PC-3 (cell line): ENCODE measurements around the gene SCN2B. TPM values are rescaled to one million over a fixed set of nuclear protein-coding genes. Genes with fewer than 3 reads are reported as not detected.

Source experiments
- ATAC-seq: fragments of 200-7000 bp; cut with Tn5 transposase; 2 replicates; pipeline ENCODE4 v1.9.1; 2020; ENCODE audit warnings: mild to moderate bottlenecking, moderate library complexity
- BruUV-seq: library from RNA; stranded (reverse); fragments of 400-500 nt; replicated peaks from 2 replicates; lab custom pipeline; 2021; lab: Mats Ljungman, UMichigan
- CTCF ChIA-PET: fragments of 300-600 bp; sonication (Branson Sonifier 250); formaldehyde crosslinking; loops from one replicate; lab custom pipeline; 2022; ENCODE audit warnings: antibody characterized with exemption; lab: Charles Lee
- POLR2A ChIA-PET: fragments of 300-600 bp; sonication (Branson Sonifier 250); formaldehyde crosslinking; loops from one replicate; lab custom pipeline; 2022; ENCODE audit warnings: antibody characterized with exemption; ENCODE audit not compliant: unreplicated experiment; lab: Charles Lee
- DNase-seq: peaks from one replicate; pipeline ENCODE4 v3.0.0-alpha.2; 2015
- H2AFZ ChIP-seq: fragments of 300-600 bp; sonication (generic); 2 replicates; pipeline ENCODE4 v1.6.0; 2016; ENCODE audit warnings: antibody characterized with exemption, low read length
- H3F3A ChIP-seq: fragments of 300-600 bp; sonication (generic); one replicate; pipeline ENCODE4 v1.6.0; 2017; ENCODE audit warnings: antibody characterized with exemption, low read length, control low read depth, mild to moderate bottlenecking; ENCODE audit not compliant: unreplicated experiment
- H3K27ac ChIP-seq: fragments of 300-600 bp; sonication (generic); 2 replicates; pipeline ENCODE4 v1.5.1; 2016; ENCODE audit warnings: mild to moderate bottlenecking, low read length
- H3K27me3 ChIP-seq: fragments of 300-600 bp; sonication (generic); 2 replicates; pipeline ENCODE4 v1.6.1; 2016; ENCODE audit warnings: low read length, mixed read lengths
- H3K36me3 ChIP-seq: fragments of 300-600 bp; sonication (generic); 2 replicates; pipeline ENCODE4 v1.6.1; 2016; ENCODE audit warnings: low read depth, mixed run types, low read length, mixed read lengths
- H3K4me1 ChIP-seq: fragments of 300-600 bp; sonication (generic); 2 replicates; pipeline ENCODE4 v1.5.1; 2016; ENCODE audit warnings: low read length; ENCODE audit not compliant: insufficient read depth
- H3K4me2 ChIP-seq: fragments of 300-600 bp; sonication (generic); 2 replicates; pipeline ENCODE4 v1.6.0; 2016; ENCODE audit warnings: low read length
- H3K4me3 ChIP-seq: fragments of 300-600 bp; sonication (generic); 2 replicates; pipeline ENCODE4 v1.5.1; 2016; ENCODE audit warnings: mild to moderate bottlenecking, low read length, mixed read lengths
- H3K79me2 ChIP-seq: fragments of 300-600 bp; sonication (generic); 2 replicates; pipeline ENCODE4 v1.6.1; 2017; ENCODE audit warnings: low read length, mixed read lengths
- H3K9ac ChIP-seq: fragments of 300-600 bp; sonication (generic); 2 replicates; pipeline ENCODE4 v1.6.0; 2016; ENCODE audit warnings: mild to moderate bottlenecking, low read length
- H3K9me2 ChIP-seq: fragments of 300-600 bp; sonication (generic); replicated peaks from 2 replicates; pipeline ENCODE4 v1.6.1; 2016; ENCODE audit warnings: mixed run types, low read length, mixed read lengths
- H3K9me3 ChIP-seq: fragments of 300-600 bp; sonication (generic); 2 replicates; pipeline ENCODE4 v1.6.1; 2016; ENCODE audit warnings: low read length, mixed read lengths
- H4K20me1 ChIP-seq: fragments of 300-600 bp; sonication (generic); 2 replicates; pipeline ENCODE4 v1.6.1; 2016; ENCODE audit warnings: low read length, mixed read lengths
- CTCF ChIP-seq: fragments of 300-600 bp; sonication (generic); conservative IDR thresholded peaks from 2 replicates; pipeline ENCODE4 v1.5.1; 2017; ENCODE audit warnings: antibody characterized with exemption, low read depth, mild to moderate bottlenecking, low read length
- EZH2 ChIP-seq: fragments of 300-600 bp; sonication (generic); IDR thresholded peaks from one replicate; pipeline ENCODE4 v1.6.1; 2017; ENCODE audit warnings: antibody characterized with exemption, mild to moderate bottlenecking, low read length; ENCODE audit not compliant: unreplicated experiment
- EZH2phosphoT487 ChIP-seq: fragments of 300-600 bp; sonication (generic); IDR thresholded peaks from 2 replicates; pipeline ENCODE4 v1.6.1; 2018; ENCODE audit warnings: mild to moderate bottlenecking, antibody characterized with exemption, low read length, borderline replicate concordance
- intact Hi-C: fragments of 100-400 bp; cut with micrococcal nuclease; formaldehyde crosslinking; loops from 2 replicates; pipeline ENCODE4 v1.9.0; 2023
- total RNA-seq: library from RNA; depleted of rRNA; stranded (reverse); fragments of >200 nt; gene quantifications from 2 replicates; pipeline ENCODE4 v1.2.3, GENCODE V29; 2014; rRNA removed

SCN2B gene
- total RNA-seq, 1 experiment from 2014 or later, result not detected

- H2AFZ ChIP-seq, result no peak overlapping the region
- DNase-seq, result no peak
- no peaks in the 10 kb centered on the region for H3K9me3 ChIP-seq
- peaks cover 65% of the 10 kb centered on the region for H3K27me3 ChIP-seq
- no peaks in the 10 kb centered on the region for H3F3A ChIP-seq
- no peak overlapping the region for H3K9ac ChIP-seq
- no peaks in the 10 kb centered on the region for H4K20me1 ChIP-seq
- no peaks in the 10 kb centered on the region for H3K4me1 ChIP-seq
- BruUV-seq, result no TSS peak
- H3K4me3 ChIP-seq, result no peak overlapping the region
- H3K4me2 ChIP-seq, result no peak overlapping the region
- no peaks in the 10 kb centered on the region for H3K9me2 ChIP-seq
- no peaks in the 10 kb centered on the region for H3K79me2 ChIP-seq
- ChIA-PET POLR2A (no interaction called here), CTCF (no interaction called here)
- TF ChIP-seq EZH2 (no peak), CTCF (no peak), EZH2phosphoT487 (no peak)
- intact Hi-C loops, result no loop called here
- no peaks in the 10 kb centered on the region for H3K36me3 ChIP-seq
- no peak overlapping the region for H3K27ac ChIP-seq
- ATAC-seq, result no peak
Measured at GRCh38 chr11:118112711-118113430, 63.6 kb downstream of the SCN2B start.

Other genes starting within 250 kb of the SCN2B start
- 2.2 and 2.9 TPM in 2 replicates for gene TMPRSS13, start 247.2 kb downstream of the SCN2B start, total RNA-seq
- not detected in 2 replicates for gene IL10RA, start 190.2 kb downstream of the SCN2B start, total RNA-seq
- gene TMPRSS4, start 99.6 kb downstream of the SCN2B start, total RNA-seq, result 1.5 and 1.7 TPM in 2 replicates
- gene SMIM35, start 89.7 kb downstream of the SCN2B start, total RNA-seq, result not detected in 2 replicates
- not detected in 2 replicates for gene SCN4B, start 23.8 kb downstream of the SCN2B start, total RNA-seq
- gene JAML, start 48.4 kb upstream of the SCN2B start, total RNA-seq, result not detected in 2 replicates
- 7.0 and 8.4 TPM in 2 replicates for gene MPZL3, start 75.7 kb upstream of the SCN2B start, total RNA-seq
- gene MPZL2, start 87.7 kb upstream of the SCN2B start, total RNA-seq, result 40.6 and 51.5 TPM in 2 replicates
- gene CD3E, start 128.1 kb upstream of the SCN2B start, total RNA-seq, result not detected in 2 replicates
- not detected in 2 replicates for gene CD3D, start 166.1 kb upstream of the SCN2B start, total RNA-seq
- gene CD3G, start 167.7 kb upstream of the SCN2B start, total RNA-seq, result not detected in 2 replicates
- gene UBE4A, start 183.0 kb upstream of the SCN2B start, total RNA-seq, result 51.7 and 56.4 TPM in 2 replicates
- gene ATP5MG, start 225.0 kb upstream of the SCN2B start, total RNA-seq, result 256 and 375 TPM in 2 replicates